Endothelial cell of umbilical vein (primary cell): ENCODE data around the gene RNU2-63P. TPM values are rescaled to one million over a fixed set of nuclear protein-coding genes. Genes with fewer than 3 reads are reported as not detected.

Experiments used
- BruUV-seq: library from RNA; stranded (reverse); fragments of 400-500 nt; replicated peaks from 2 replicates; lab custom pipeline; 2021; lab: Mats Ljungman, UMichigan
- CTCF ChIA-PET: fragments of 300-600, 350-600 bp; sonication (Branson Sonifier 250); formaldehyde crosslinking; loops from one replicate; lab custom pipeline; 2021; ENCODE audit warnings: antibody characterized with exemption, inconsistent platforms; lab: Charles Lee
- POLR2A ChIA-PET: fragments of 300-600, 350-600 bp; sonication (Branson Sonifier 250); formaldehyde crosslinking; loops from one replicate; lab custom pipeline; 2021; ENCODE audit warnings: antibody characterized with exemption, inconsistent platforms; lab: Charles Lee
- DNase-seq: peaks from one replicate; pipeline ENCODE4 v3.0.0-alpha.2; 2011; ENCODE audit warnings: low read depth, low spot score
- FAIRE-seq: peaks from 2 replicates; lab custom pipeline; 2011; peaks lifted over from hg19 to GRCh38; lab: Jason Lieb, UNC
- H2AFZ ChIP-seq: 2 replicates; pipeline ENCODE4 v1.6.0; 2012; ENCODE audit warnings: low read depth, low read length, control low read depth, inconsistent platforms
- H3K27ac ChIP-seq: 2 replicates; pipeline ENCODE4 v1.5.1; 2011; ENCODE audit warnings: low read depth, mild to moderate bottlenecking, control low read depth, low read length, moderate library complexity; ENCODE audit not compliant: insufficient read depth
- H3K27me3 ChIP-seq, 2 experiments: 2 replicates each; pipeline versions ENCODE4 v1.6.0 to v1.6.1; 2011; ENCODE audit warnings: low read length in 2 of 2, mixed read lengths in 1 of 2; ENCODE audit not compliant: control insufficient read depth in 2 of 2, insufficient read depth in 2 of 2
- H3K36me3 ChIP-seq, 2 experiments: 2 replicates in 1 of 2; 3 replicates in 1 of 2; pipeline ENCODE4 v1.5.1; 2011; ENCODE audit warnings: low read length in 2 of 2, mild to moderate bottlenecking in 1 of 2, moderate library complexity in 1 of 2; ENCODE audit not compliant: control insufficient read depth in 2 of 2, insufficient read depth in 2 of 2; ENCODE audit errors: extremely low read depth in 1 of 2
- H3K4me1 ChIP-seq: 3 replicates; pipeline ENCODE4 v1.5.1; 2011; ENCODE audit warnings: mild to moderate bottlenecking, low read length; ENCODE audit not compliant: control insufficient read depth, insufficient read depth; ENCODE audit errors: extremely low read depth
- H3K4me2 ChIP-seq: 2 replicates; pipeline ENCODE4 v1.6.1; 2011; ENCODE audit warnings: low read length, control low read depth, mixed read lengths; ENCODE audit not compliant: insufficient read depth
- H3K4me3 ChIP-seq, 3 experiments: fragments of 200-600 bp in 1 of 3; sonication (generic), shearing (Covaris generic) in 1 of 3; replicated peaks in 1 of 3; 2 replicates each; pipeline ENCODE4 v1.5.1; 2011 to 2016; ENCODE audit warnings: control low read depth in 3 of 3, low read length in 3 of 3, mild to moderate bottlenecking in 2 of 3, inconsistent platforms in 1 of 3, low read depth in 1 of 3, moderate library complexity in 1 of 3; ENCODE audit not compliant: insufficient read depth in 1 of 3
- H3K79me2 ChIP-seq: 2 replicates; pipeline ENCODE4 v1.6.0; 2012; ENCODE audit warnings: low read length, inconsistent platforms; ENCODE audit not compliant: control insufficient read depth, insufficient read depth
- H3K9ac ChIP-seq: replicated peaks from 2 replicates; pipeline ENCODE3; 2011; ENCODE audit warnings: low read length, control low read depth; ENCODE audit not compliant: insufficient read depth; ENCODE audit errors: extremely low read depth
- H3K9me1 ChIP-seq: replicated peaks from 3 replicates; pipeline ENCODE4 v1.6.0; 2011; ENCODE audit warnings: mild to moderate bottlenecking, low read length; ENCODE audit not compliant: control insufficient read depth, insufficient read depth; ENCODE audit errors: extremely low read depth
- H3K9me3 ChIP-seq: replicated peaks from 2 replicates; pipeline ENCODE4 v1.5.1; 2012; ENCODE audit warnings: low read length, inconsistent platforms; ENCODE audit not compliant: control insufficient read depth, insufficient read depth
- H4K20me1 ChIP-seq: replicated peaks from 2 replicates; pipeline ENCODE3; 2011; ENCODE audit warnings: mild to moderate bottlenecking, low read length; ENCODE audit not compliant: control insufficient read depth, insufficient read depth; ENCODE audit errors: extremely low read depth
- CTCF ChIP-seq, 2 donors: IDR thresholded peaks; 1 replicate in 1 of 2; 2 replicates in 1 of 2; pipeline ENCODE4 v1.5.1; 2011; ENCODE audit warnings: low read length in 2 of 2, mild to moderate bottlenecking in 2 of 2, moderate library complexity in 2 of 2, control low read depth in 1 of 2, inconsistent platforms in 1 of 2, low read depth in 1 of 2; ENCODE audit not compliant: insufficient read depth in 1 of 2; ENCODE audit errors: extremely low read depth in 1 of 2
- EZH2 ChIP-seq: IDR thresholded peaks from 2 replicates; pipeline ENCODE4 v1.6.1; 2012; ENCODE audit warnings: borderline replicate concordance, low read depth, mild to moderate bottlenecking, moderate library complexity, low read length, inconsistent platforms; ENCODE audit not compliant: severe bottlenecking
- FOS ChIP-seq: IDR thresholded peaks from 2 replicates; pipeline ENCODE4 v1.6.1; 2011; ENCODE audit warnings: mild to moderate bottlenecking, low read length, moderate library complexity, borderline replicate concordance; ENCODE audit not compliant: insufficient read depth
- GATA2 ChIP-seq: IDR thresholded peaks from 2 replicates; pipeline ENCODE4 v1.7.0; 2011; ENCODE audit warnings: low read depth, mild to moderate bottlenecking, moderate library complexity, mixed read lengths, low read length; ENCODE audit not compliant: insufficient read length, insufficient read depth
- JUN ChIP-seq: IDR thresholded peaks from 2 replicates; pipeline ENCODE4 v1.6.1; 2011; ENCODE audit warnings: borderline replicate concordance, low read depth; ENCODE audit not compliant: insufficient read length, insufficient read depth
- MAX ChIP-seq: IDR thresholded peaks from 2 replicates; pipeline ENCODE4 v1.6.1; 2011; ENCODE audit not compliant: insufficient read depth, insufficient read length
- MYC ChIP-seq: IDR thresholded peaks from one replicate; pipeline ENCODE4 v1.6.1; 2011; ENCODE audit warnings: mild to moderate bottlenecking, low read depth, low read length
- POLR2A ChIP-seq: IDR thresholded peaks from 2 replicates; pipeline ENCODE4 v1.6.1; 2012; ENCODE audit warnings: low read depth, mild to moderate bottlenecking, control low read depth, low read length
- POLR2AphosphoS5 ChIP-seq: IDR thresholded peaks from 2 replicates; pipeline ENCODE4 v1.6.1; 2012; ENCODE audit warnings: low read depth, mild to moderate bottlenecking, control low read depth, low read length, moderate library complexity; ENCODE audit not compliant: insufficient read depth
- dilution Hi-C: fragments of 300-500 bp; cut with MboI; formaldehyde crosslinking; loops from one replicate; pipeline ENCODE4 v1.15.0; 2019; ENCODE audit warnings: low sequenced_read_pairs; ENCODE audit not compliant: extremely low pct_ligation_motif_present
- intact Hi-C: fragments of 100-400 bp; cut with micrococcal nuclease; formaldehyde crosslinking; loops from one replicate; pipeline ENCODE4 v1.10.0; 2022
- polyA plus RNA-seq, 4 experiments: library from polyadenylated mRNA; depleted of rRNA in 3 of 4; stranded (reverse) in 3 of 4; unstranded in 1 of 4; fragments of >200 nt; gene quantifications; 2 replicates each; pipeline versions ENCODE4 v1.2.1 to v1.2.3, GENCODE V29; 2011 to 2012; ENCODE audit warnings: missing spikeins in 1 of 4
- total RNA-seq: library from RNA; stranded (reverse); gene quantifications from 2 replicates; pipeline ENCODE4 v1.2.3, GENCODE V29; 2021

Gene RNU2-63P
- total and polyA plus RNA-seq, 2 donors (not counting 3 experiments of a cell fraction or from before 2014, with no cell fraction given): not detected

- H3K36me3 ChIP-seq: no peaks in the 10 kb centered on the region
- no peaks in the 10 kb centered on the region for H3K9me1 ChIP-seq
- H3K9ac ChIP-seq: no peak overlapping the region
- no peak overlapping the region for H3K27ac ChIP-seq
- ChIA-PET CTCF (interaction anchor here (1.3 kb wide), 1 partner anchor 37 kb away, joined by 3 read pairs; no protein-coding TSS in a partner anchor), POLR2A (no interaction called here)
- H3K4me1 ChIP-seq: no peaks in the 10 kb centered on the region
- H4K20me1 ChIP-seq: no peaks in the 10 kb centered on the region
- no peaks in the 10 kb centered on the region for H3K27me3 ChIP-seq
- no peak overlapping the region for H2AFZ ChIP-seq
- dilution Hi-C loops: no loop called here
- BruUV-seq: no TSS peak
- TF ChIP-seq MYC: no peak
- TF ChIP-seq EZH2: no peak
- TF ChIP-seq CTCF (IDR thresholded peaks at IDR 0.05; ENCODE audit: extremely low read depth in 1 of 2, insufficient read depth in 1 of 2, low read depth in 1 of 2, low read length in 2 of 2): no peak
- TF ChIP-seq FOS: no peak
- TF ChIP-seq POLR2AphosphoS5: no peak
- no peak for TF ChIP-seq GATA2
- TF ChIP-seq MAX: no peak
- TF ChIP-seq POLR2A: no peak
- no peak for TF ChIP-seq JUN
- H3K4me3 ChIP-seq: no peak overlapping the region
- H3K4me2 ChIP-seq: no peak overlapping the region
- H3K9me3 ChIP-seq: no peaks in the 10 kb centered on the region
- intact Hi-C loops: no loop called here
- H3K79me2 ChIP-seq: no peaks in the 10 kb centered on the region
- FAIRE-seq (no peak), DNase-seq (no peak)
Measured at GRCh38 chr2:88022669-88022921, 6.2 kb upstream of the RNU2-63P start.
